Subcutaneous abdominal adipose tissue (tissue), 5 donors: ENCODE results near the gene TAF10.

Experiments used
- H3K27ac ChIP-seq: one replicate; pipeline ENCODE4 v1.7.0; 2013; ENCODE audit warnings: low read depth, mild to moderate bottlenecking, inconsistent platforms, low read length, moderate library complexity
- H3K27me3 ChIP-seq, 5 donors: one replicate each; pipeline ENCODE4 v1.7.0; 2013; ENCODE audit warnings: low read length in 5 of 5, inconsistent platforms in 1 of 5; ENCODE audit not compliant: control insufficient read depth in 5 of 5, insufficient read depth in 4 of 5
- H3K36me3 ChIP-seq, 5 donors: one replicate each; pipeline ENCODE4 v1.7.0; 2013; ENCODE audit warnings: low read length in 5 of 5; ENCODE audit not compliant: control insufficient read depth in 5 of 5, insufficient read depth in 5 of 5
- H3K4me1 ChIP-seq, 5 donors: one replicate each; pipeline ENCODE4 v1.7.0; 2013; ENCODE audit warnings: low read length in 5 of 5, mild to moderate bottlenecking in 3 of 5, moderate library complexity in 1 of 5; ENCODE audit not compliant: control insufficient read depth in 5 of 5, insufficient read depth in 5 of 5
- H3K4me3 ChIP-seq, 5 donors: one replicate each; pipeline ENCODE4 v1.7.0; 2013; ENCODE audit warnings: low read length in 5 of 5, low read depth in 1 of 5
- H3K9ac ChIP-seq, 5 donors: one replicate each; pipeline ENCODE4 v1.7.0; 2013; ENCODE audit warnings: low read length in 5 of 5, mild to moderate bottlenecking in 4 of 5, moderate library complexity in 3 of 5
- H3K9me3 ChIP-seq, 5 donors: one replicate each; pipeline ENCODE4 v1.7.0; 2013; ENCODE audit warnings: low read length in 5 of 5; ENCODE audit not compliant: control insufficient read depth in 5 of 5
- donor health status: healthy.
- donor health status: healthy.
- donor health status: healthy.
- donor health status: healthy.
- donor health status: healthy.

Gene TAF10

GRCh38 chr11:6561288-6561687 is 50.7 kb downstream of the TAF10 start:
- peaks cover 0 to 41% (median 16%) of the 10 kb centered on the region in 5 donors for H3K36me3 ChIP-seq
- no peaks in the 10 kb centered on the region for H3K9me3 ChIP-seq
- H3K27me3 ChIP-seq, result no peaks in the 10 kb centered on the region
- H3K9ac ChIP-seq, result no peak overlapping the region
- no peak overlapping the region for H3K27ac ChIP-seq
- H3K4me3 ChIP-seq, result no peak overlapping the region
- H3K4me1 ChIP-seq, result no peaks in the 10 kb centered on the region
